ENCODE measurements around the gene CYP2C19.

Gene CYP2C19

DNA sequence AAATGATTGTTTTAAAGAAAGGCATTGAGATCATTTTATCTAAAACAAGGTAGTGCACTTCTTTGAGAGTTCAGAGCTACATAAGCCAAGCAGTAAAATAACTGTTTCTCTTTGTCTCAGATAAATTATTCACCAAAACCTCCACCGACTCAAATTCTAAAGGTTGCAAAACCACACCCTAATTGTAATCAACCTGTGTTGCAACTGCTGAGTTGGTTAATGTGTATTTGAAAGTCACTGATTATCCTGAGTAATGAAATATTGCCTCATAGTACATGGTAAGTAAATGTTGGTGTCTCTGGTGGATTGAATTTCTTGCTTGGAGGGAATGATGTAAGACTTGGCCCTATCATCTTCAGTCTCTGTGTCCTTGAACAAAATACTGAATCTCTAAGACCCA lies 140.1 kb downstream of the CYP2C19 start (continued):
- no peak for TF ChIP-seq ZBTB21 (tag by site-specific recombination; IDR thresholded peaks at IDR 0.05)
